Activated naive CD8-positive, alpha-beta T cell treated with anti-CD3 and anti-CD28 coated beads, Interleukin-2, amount 50 U/mL, for 24 hours (primary cell): ENCODE measurements around the gene CDC7.
"Not testable (repeated sequence)": the region's sequence is repeated elsewhere in the genome, so short reads cannot be mapped to it uniquely, and the experiment has no call there.

Experiments
- ATAC-seq: fragments of 150-1000 bp; cut with Tn5 transposase; one replicate; pipeline ENCODE4 v1.10.0; 2021
- DNase-seq: peaks from one replicate; pipeline ENCODE4 v3.0.0; 2021
- H3K27ac Mint-ChIP-seq: one replicate; pipeline ENCODE4 v1.8.0; 2021; ENCODE audit warnings: mild to moderate bottlenecking, mixed read lengths
- H3K27me3 Mint-ChIP-seq: one replicate; pipeline ENCODE4 v1.8.0; 2021; ENCODE audit warnings: mixed read lengths
- H3K36me3 Mint-ChIP-seq: one replicate; pipeline ENCODE4 v1.8.0; 2021; ENCODE audit warnings: low read depth, mixed read lengths
- H3K4me1 Mint-ChIP-seq: one replicate; pipeline ENCODE4 v1.8.0; 2021; ENCODE audit warnings: mixed read lengths
- H3K4me3 Mint-ChIP-seq: one replicate; pipeline ENCODE4 v1.8.0; 2021; ENCODE audit warnings: mild to moderate bottlenecking, moderate library complexity, mixed read lengths
- H3K9me3 Mint-ChIP-seq: one replicate; pipeline ENCODE4 v1.8.0; 2021; ENCODE audit warnings: mixed read lengths

CDC7 gene

GRCh38 chr1:91500756-91501522, at the start of gene CDC7:
Gene CDC7, plus strand, starts transcription at chr1:91500851. Its CDS starts 866 bp downstream, at chr1:91501717.
- Mint-ChIP-seq H3K36me3 (peaks cover 10% of the 10 kb centered on the region), H3K4me3 (no peak within 1 kb of the TSS), H3K9me3 (no peaks in the 10 kb centered on the region), H3K4me1 (peaks cover 18% of the 10 kb centered on the region), H3K27ac (no peak within 1 kb of the TSS), H3K27me3 (no peaks in the 10 kb centered on the region)
- ATAC-seq (peak; percentile 70), DNase-seq (peak; percentile 89)

- ATAC-seq (no peak), DNase-seq (no peak)
- Mint-ChIP-seq H3K27ac (no peak overlapping the region), H3K36me3 (no peaks in the 10 kb centered on the region), H3K4me3 (no peak overlapping the region), H3K9me3 (no peaks in the 10 kb centered on the region), H3K4me1 (no peaks in the 10 kb centered on the region), H3K27me3 (peaks cover 2% of the 10 kb centered on the region)
Measured at GRCh38 chr1:91454136-91454535, 46.5 kb upstream of the CDC7 start.

- Mint-ChIP-seq H3K9me3 (no peaks in the 10 kb centered on the region), H3K27me3 (peaks cover 2% of the 10 kb centered on the region), H3K27ac (no peak overlapping the region), H3K4me1 (no peaks in the 10 kb centered on the region), H3K36me3 (no peaks in the 10 kb centered on the region), H3K4me3 (no peak overlapping the region)
- ATAC-seq (no peak), DNase-seq (no peak)
Measured at GRCh38 chr1:91455334-91455733, 45.3 kb upstream of the CDC7 start.

GRCh38 chr1:91455896-91456295, 44.8 kb upstream of the CDC7 start:
- no peak for DNase-seq
- no peaks in the 10 kb centered on the region for H3K9me3 Mint-ChIP-seq
- H3K36me3 Mint-ChIP-seq = no peaks in the 10 kb centered on the region
- peaks cover 2% of the 10 kb centered on the region for H3K27me3 Mint-ChIP-seq
- H3K27ac Mint-ChIP-seq = no peak overlapping the region
- H3K4me1 Mint-ChIP-seq = no peaks in the 10 kb centered on the region
- no peak overlapping the region for H3K4me3 Mint-ChIP-seq
- ATAC-seq = no peak

GRCh38 chr1:91465350-91465749, 35.3 kb upstream of the CDC7 start:
- H3K4me1 Mint-ChIP-seq, H3K4me3 Mint-ChIP-seq, H3K27me3 Mint-ChIP-seq, DNase-seq, ATAC-seq, H3K36me3 Mint-ChIP-seq, H3K27ac Mint-ChIP-seq: not testable (repeated sequence)
- H3K9me3 Mint-ChIP-seq = peaks cover 20% of the 10 kb centered on the region

- H3K27ac Mint-ChIP-seq = no peak overlapping the region
- no peak for DNase-seq
- no peak for ATAC-seq
- H3K27me3 Mint-ChIP-seq = peaks cover 2% of the 10 kb centered on the region
- H3K36me3 Mint-ChIP-seq = no peaks in the 10 kb centered on the region
- H3K4me3 Mint-ChIP-seq = no peak overlapping the region
- H3K9me3 Mint-ChIP-seq = no peaks in the 10 kb centered on the region
- no peaks in the 10 kb centered on the region for H3K4me1 Mint-ChIP-seq
Measured at GRCh38 chr1:91476533-91477217, 24.0 kb upstream of the CDC7 start.

- peaks cover 6% of the 10 kb centered on the region for H3K27me3 Mint-ChIP-seq
- no peaks in the 10 kb centered on the region for H3K36me3 Mint-ChIP-seq
- DNase-seq (no peak), ATAC-seq (no peak)
- H3K4me1 Mint-ChIP-seq = peaks cover 8% of the 10 kb centered on the region
- H3K27ac Mint-ChIP-seq = no peak overlapping the region
- H3K9me3 Mint-ChIP-seq = peaks cover 10% of the 10 kb centered on the region
- no peak overlapping the region for H3K4me3 Mint-ChIP-seq
Measured at GRCh38 chr1:91487469-91487868, 13.2 kb upstream of the CDC7 start.

GRCh38 chr1:91490501-91490900, 10.2 kb upstream of the CDC7 start:
- Mint-ChIP-seq H3K36me3 (no peaks in the 10 kb centered on the region), H3K4me1 (peaks cover 8% of the 10 kb centered on the region), H3K27me3 (peaks cover 6% of the 10 kb centered on the region), H3K27ac (no peak overlapping the region), H3K9me3 (no peaks in the 10 kb centered on the region), H3K4me3 (no peak overlapping the region)
- ATAC-seq = no peak
- no peak for DNase-seq

- Mint-ChIP-seq H3K27me3 (no peaks in the 10 kb centered on the region), H3K9me3 (no peaks in the 10 kb centered on the region), H3K36me3 (peaks cover 7% of the 10 kb centered on the region), H3K4me3 (no peak overlapping the region), H3K4me1 (peaks cover 18% of the 10 kb centered on the region), H3K27ac (no peak overlapping the region)
- ATAC-seq = no peak
- no peak for DNase-seq
Measured at GRCh38 chr1:91498035-91498434, 2.6 kb upstream of the CDC7 start.

GRCh38 chr1:91498498-91499245, 2.0 kb upstream of the CDC7 start:
- H3K36me3 Mint-ChIP-seq = peaks cover 7% of the 10 kb centered on the region
- ATAC-seq (no peak), DNase-seq (no peak)
- no peak overlapping the region for H3K27ac Mint-ChIP-seq
- no peaks in the 10 kb centered on the region for H3K9me3 Mint-ChIP-seq
- H3K4me3 Mint-ChIP-seq = no peak overlapping the region
- no peaks in the 10 kb centered on the region for H3K27me3 Mint-ChIP-seq
- H3K4me1 Mint-ChIP-seq = peaks cover 18% of the 10 kb centered on the region

- no peak overlapping the region for H3K4me3 Mint-ChIP-seq
- ATAC-seq = no peak
- no peak for DNase-seq
- peaks cover 18% of the 10 kb centered on the region for H3K4me1 Mint-ChIP-seq
- peaks cover 9% of the 10 kb centered on the region for H3K36me3 Mint-ChIP-seq
- H3K9me3 Mint-ChIP-seq = no peaks in the 10 kb centered on the region
- H3K27ac Mint-ChIP-seq = no peak overlapping the region
- no peaks in the 10 kb centered on the region for H3K27me3 Mint-ChIP-seq
Measured at GRCh38 chr1:91499346-91499745, 1.3 kb upstream of the CDC7 start.

- Mint-ChIP-seq H3K4me3 (no peak overlapping the region), H3K27ac (no peak overlapping the region), H3K36me3 (peaks cover 10% of the 10 kb centered on the region), H3K27me3 (no peaks in the 10 kb centered on the region), H3K4me1 (peaks cover 18% of the 10 kb centered on the region), H3K9me3 (no peaks in the 10 kb centered on the region)
- ATAC-seq (peak; percentile 6), DNase-seq (no peak)
Measured at GRCh38 chr1:91499904-91500755, 521 bp upstream of the CDC7 start.

GRCh38 chr1:91501523-91501851, 836 bp downstream of the CDC7 start:
- Mint-ChIP-seq H3K9me3 (no peaks in the 10 kb centered on the region), H3K4me3 (no peak overlapping the region), H3K36me3 (peaks cover 10% of the 10 kb centered on the region), H3K27me3 (no peaks in the 10 kb centered on the region), H3K27ac (no peak overlapping the region), H3K4me1 (peaks cover 18% of the 10 kb centered on the region)
- DNase-seq = peak; percentile 34
- ATAC-seq = peak; percentile 25

- no peaks in the 10 kb centered on the region for H3K9me3 Mint-ChIP-seq
- peak overlapping the region; percentile 34 for H3K27ac Mint-ChIP-seq
- H3K27me3 Mint-ChIP-seq = no peaks in the 10 kb centered on the region
- peaks cover 10% of the 10 kb centered on the region for H3K36me3 Mint-ChIP-seq
- H3K4me1 Mint-ChIP-seq = peaks cover 18% of the 10 kb centered on the region
- no peak overlapping the region for H3K4me3 Mint-ChIP-seq
- ATAC-seq = no peak
- DNase-seq = no peak
Measured at GRCh38 chr1:91501971-91502671, 1.5 kb downstream of the CDC7 start.
